Amniotic epithelial cell (primary cell): Measurements from ENCODE around the gene TMEM9B.
A peak's percentile ranks its signal among the peaks of the same experiment; 100 is the strongest.
"Not testable (repeated sequence)": the region's sequence is repeated elsewhere in the genome, so short reads cannot be mapped to it uniquely, and the experiment has no call there.

Experiments
- DNase-seq: peaks from one replicate; pipeline ENCODE4 v3.0.0-alpha.2; 2010; ENCODE audit warnings: low read depth

Gene TMEM9B

GRCh38 chr11:8973121-8973520 is 8.9 kb upstream of the TMEM9B start:
- DNase-seq = no peak

GRCh38 chr11:8971924-8972316 is 7.7 kb upstream of the TMEM9B start:
- DNase-seq = no peak

- DNase-seq = no peak
Observed at GRCh38 chr11:8971196-8971923, 7.1 kb upstream of the TMEM9B start.

GRCh38 chr11:8967184-8967583 is 2.9 kb upstream of the TMEM9B start:
- no peak for DNase-seq

GRCh38 chr11:8963569-8964323 is 496 bp downstream of the TMEM9B start:
- peak; percentile 71 for DNase-seq

- DNase-seq = no peak
Observed at GRCh38 chr11:8962841-8963240, 1.4 kb downstream of the TMEM9B start.

- no peak for DNase-seq
Observed at GRCh38 chr11:8961401-8961800, 2.8 kb downstream of the TMEM9B start.

GRCh38 chr11:8959546-8960166 is 4.6 kb downstream of the TMEM9B start:
- DNase-seq = peak; percentile 77

GRCh38 chr11:8956860-8957259 is 7.4 kb downstream of the TMEM9B start:
- DNase-seq = no peak

- DNase-seq = no peak
Observed at GRCh38 chr11:8948886-8949285, 15.4 kb downstream of the TMEM9B start.

- DNase-seq = peak; percentile 17
Observed at GRCh38 chr11:8947230-8947943, 16.9 kb downstream of the TMEM9B start.

GRCh38 chr11:8942518-8943066 is 21.6 kb downstream of the TMEM9B start, which contains the start of gene ASCL3:
TSS of gene ASCL3 (minus strand) at chr11:8943016. CDS start at chr11:8938161, 4,855 bp downstream.
- no peak for DNase-seq

GRCh38 chr11:8941341-8942103 is 22.7 kb downstream of the TMEM9B start:
- DNase-seq = no peak

GRCh38 chr11:8937659-8938058 is 26.6 kb downstream of the TMEM9B start:
- no peak for DNase-seq

GRCh38 chr11:8937159-8937558 is 27.1 kb downstream of the TMEM9B start:
- no peak for DNase-seq

- not testable (repeated sequence) for DNase-seq
Observed at GRCh38 chr11:8935789-8936188, 28.5 kb downstream of the TMEM9B start.

GRCh38 chr11:8934742-8935488 is 29.3 kb downstream of the TMEM9B start:
- DNase-seq = peak; percentile 95

- DNase-seq = no peak
Observed at GRCh38 chr11:8933931-8934330, 30.3 kb downstream of the TMEM9B start.

GRCh38 chr11:8932564-8933180 is 31.6 kb downstream of the TMEM9B start, which contains the start of gene C11orf16:
TSS of gene C11orf16 (minus strand) at chr11:8932947. CDS start at chr11:8932308, 639 bp downstream.
- DNase-seq = no peak
